ENCODE results near the gene LRRTM4. TPM values are rescaled to one million over a fixed set of nuclear protein-coding genes. Genes with fewer than 3 reads are reported as not detected.
"Not testable (repeated sequence)": the region's sequence is repeated elsewhere in the genome, so short reads cannot be mapped to it uniquely, and the experiment has no call there.

The LRRTM4 gene
- total and polyA plus RNA-seq, 10 of the 15 experiments (the other 5 are each of a cell fraction or from before 2014, with no cell fraction given) = 0.01 to 1.0 TPM; not detected in 8

DNA sequence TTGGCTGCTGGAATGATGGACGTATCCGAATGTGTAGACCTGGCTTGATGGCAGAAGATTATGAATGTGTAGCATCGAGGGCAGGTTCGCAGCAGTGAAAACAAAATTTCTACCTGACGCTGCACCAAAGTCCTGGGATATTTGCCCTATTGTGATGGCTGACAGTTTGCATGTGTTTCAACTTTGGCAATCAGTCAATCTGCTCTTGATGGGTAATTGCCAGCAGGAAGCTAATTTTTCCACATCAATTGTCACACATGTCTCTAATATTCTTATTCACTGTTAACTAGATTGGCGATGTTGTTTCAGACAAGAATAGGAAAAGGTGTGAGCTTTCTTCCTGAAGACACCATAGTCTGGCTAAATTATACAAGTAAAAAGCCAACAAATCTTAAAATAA is 821.3 kb downstream of the LRRTM4 start:
- FAIRE-seq (no peak), ATAC-seq (no peak), DNase-seq (ENCODE audit: low read depth, low spot score) (no peak)
- CTCF ChIA-PET = no interaction called here
- in situ Hi-C loops (cut with MboI) = no loop called here
- RAD21 ChIA-PET (ENCODE audit: unreplicated experiment) = no interaction called here
- POLR2A ChIA-PET = no interaction called here
- no peaks in the 10 kb centered on the region for H3K4me1 ChIP-seq (ENCODE audit: control insufficient read depth, insufficient read depth, low read length)
- TF ChIP-seq ZBED1 (IDR thresholded peaks at IDR 0.05; ENCODE audit: borderline replicate concordance) (no peak), ZZZ3 (IDR thresholded peaks at IDR 0.05; ENCODE audit: control insufficient read depth, insufficient read length, low read depth) (no peak), SREBF2 (IDR thresholded peaks at IDR 0.05; ENCODE audit: low read length) (no peak), KLF5 (IDR thresholded peaks at IDR 0.05; ENCODE audit: partially characterized antibody) (no peak)
- TF ChIP-seq, protein P1, sequence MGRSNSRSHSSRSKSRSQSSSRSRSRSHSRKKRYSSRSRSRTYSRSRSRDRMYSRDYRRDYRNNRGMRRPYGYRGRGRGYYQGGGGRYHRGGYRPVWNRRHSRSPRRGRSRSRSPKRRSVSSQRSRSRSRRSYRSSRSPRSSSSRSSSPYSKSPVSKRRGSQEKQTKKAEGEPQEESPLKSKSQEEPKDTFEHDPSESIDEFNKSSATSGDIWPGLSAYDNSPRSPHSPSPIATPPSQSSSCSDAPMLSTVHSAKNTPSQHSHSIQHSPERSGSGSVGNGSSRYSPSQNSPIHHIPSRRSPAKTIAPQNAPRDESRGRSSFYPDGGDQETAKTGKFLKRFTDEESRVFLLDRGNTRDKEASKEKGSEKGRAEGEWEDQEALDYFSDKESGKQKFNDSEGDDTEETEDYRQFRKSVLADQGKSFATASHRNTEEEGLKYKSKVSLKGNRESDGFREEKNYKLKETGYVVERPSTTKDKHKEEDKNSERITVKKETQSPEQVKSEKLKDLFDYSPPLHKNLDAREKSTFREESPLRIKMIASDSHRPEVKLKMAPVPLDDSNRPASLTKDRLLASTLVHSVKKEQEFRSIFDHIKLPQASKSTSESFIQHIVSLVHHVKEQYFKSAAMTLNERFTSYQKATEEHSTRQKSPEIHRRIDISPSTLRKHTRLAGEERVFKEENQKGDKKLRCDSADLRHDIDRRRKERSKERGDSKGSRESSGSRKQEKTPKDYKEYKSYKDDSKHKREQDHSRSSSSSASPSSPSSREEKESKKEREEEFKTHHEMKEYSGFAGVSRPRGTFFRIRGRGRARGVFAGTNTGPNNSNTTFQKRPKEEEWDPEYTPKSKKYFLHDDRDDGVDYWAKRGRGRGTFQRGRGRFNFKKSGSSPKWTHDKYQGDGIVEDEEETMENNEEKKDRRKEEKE (IDR thresholded peaks at IDR 0.05) = no peak
- H3K9ac ChIP-seq (ENCODE audit: control insufficient read depth, insufficient read depth, low read length) = no peak overlapping the region
- no peak overlapping the region for H3K4me2 ChIP-seq (ENCODE audit: control insufficient read depth, insufficient read depth)
- H2AFZ ChIP-seq (ENCODE audit: control insufficient read depth, low read depth, low read length) = no peak overlapping the region
- H4K20me1 ChIP-seq (ENCODE audit: control insufficient read depth, insufficient read depth) = no peaks in the 10 kb centered on the region
- no TSS peak for BruUV-seq (replicated peaks)
- intact Hi-C loops (cut with micrococcal nuclease; ENCODE audit: unreplicated experiment) = no loop called here
- no peaks in the 10 kb centered on the region for H3K9me3 ChIP-seq (replicated peaks; ENCODE audit: control insufficient read depth, insufficient read depth, low read length)
- no peaks in the 10 kb centered on the region for H3K79me2 ChIP-seq (ENCODE audit: control insufficient read depth, insufficient read depth, low read length)
- no peaks in the 10 kb centered on the region for H3K36me3 ChIP-seq (ENCODE audit: control insufficient read depth in 2 of 2, insufficient read depth in 2 of 2, low read length in 1 of 2)
- SMC1A ChIA-PET (ENCODE audit: uncharacterized antibody, unreplicated experiment) = no interaction called here
- no peak overlapping the region for H3K27ac ChIP-seq (ENCODE audit: control insufficient read depth, insufficient read depth)
- no peak overlapping the region for H3K4me3 ChIP-seq
- WGBS (ENCODE audit: insufficient coverage, insufficient replicate concordance, low lambda C conversion rate, missing lambda C conversion rate) = 44% methylated on average over 6 of the region's 6 CpGs
- H3K27me3 ChIP-seq (replicated peaks in 1 of 2; ENCODE audit: control insufficient read depth in 2 of 2, insufficient read depth in 2 of 2, low read length in 1 of 2) = no peaks in the 10 kb centered on the region

DNA sequence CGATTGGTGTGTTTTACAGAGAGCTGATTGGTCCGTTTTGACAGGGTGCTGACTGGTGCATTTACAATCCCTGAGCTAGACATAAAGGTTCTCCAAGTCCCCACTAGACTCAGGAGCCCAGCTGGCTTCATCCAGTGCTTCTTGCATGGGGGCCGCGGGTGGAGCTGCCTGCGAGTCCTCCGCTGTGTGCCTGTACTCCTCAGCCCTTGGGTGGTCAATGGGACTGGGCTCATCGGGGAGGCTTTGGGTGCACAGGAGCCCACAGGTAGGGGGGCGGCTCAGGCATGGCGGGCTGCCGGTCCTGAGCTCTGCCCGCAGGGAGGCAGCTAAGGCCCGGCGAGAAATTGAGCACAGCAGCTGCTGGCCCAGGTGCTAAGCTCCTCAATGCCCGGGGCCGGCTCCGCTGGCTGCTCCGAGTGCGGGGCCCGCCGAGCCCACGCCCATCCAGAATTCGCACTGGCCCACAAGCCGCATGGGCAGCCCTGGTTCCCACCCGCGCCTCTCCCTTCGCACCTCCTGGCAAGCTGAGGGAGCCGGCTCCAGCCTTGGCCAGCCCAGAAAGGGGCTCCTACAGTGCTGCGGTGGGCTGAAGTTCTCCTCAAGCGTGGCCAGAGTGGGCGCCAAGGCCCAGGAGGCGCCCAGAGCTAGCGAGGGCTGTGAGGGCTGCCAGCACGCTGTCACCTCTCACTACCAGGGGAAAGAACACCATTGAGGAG is 824.0 kb downstream of the LRRTM4 start:
- POLR2A ChIA-PET; intact Hi-C loops (cut with micrococcal nuclease; ENCODE audit: unreplicated experiment); H2AFZ ChIP-seq (ENCODE audit: control insufficient read depth, low read depth, low read length); H3K9ac ChIP-seq (ENCODE audit: control insufficient read depth, insufficient read depth, low read length); H3K27ac ChIP-seq (ENCODE audit: control insufficient read depth, insufficient read depth); DNase-seq (ENCODE audit: low read depth, low spot score); SMC1A ChIA-PET (ENCODE audit: uncharacterized antibody, unreplicated experiment); H3K36me3 ChIP-seq (ENCODE audit: control insufficient read depth in 2 of 2, insufficient read depth in 2 of 2, low read length in 1 of 2); CTCF ChIA-PET; H4K20me1 ChIP-seq (ENCODE audit: control insufficient read depth, insufficient read depth); H3K4me2 ChIP-seq (ENCODE audit: control insufficient read depth, insufficient read depth); H3K9me3 ChIP-seq (replicated peaks; ENCODE audit: control insufficient read depth, insufficient read depth, low read length); FAIRE-seq; RAD21 ChIA-PET (ENCODE audit: unreplicated experiment); H3K79me2 ChIP-seq (ENCODE audit: control insufficient read depth, insufficient read depth, low read length); H3K4me1 ChIP-seq (ENCODE audit: control insufficient read depth, insufficient read depth, low read length); in situ Hi-C loops (cut with MboI); H3K27me3 ChIP-seq (replicated peaks in 1 of 2; ENCODE audit: control insufficient read depth in 2 of 2, insufficient read depth in 2 of 2, low read length in 1 of 2); H3K4me3 ChIP-seq; BruUV-seq (replicated peaks); ATAC-seq: not testable (repeated sequence)
- 61% methylated on average over 25 of the region's 33 CpGs for WGBS (ENCODE audit: insufficient coverage, insufficient replicate concordance, low lambda C conversion rate, missing lambda C conversion rate)

Small RNAs within 50 kb of the gene (small RNA-seq; reads per million reads assigned to genes)
- not detected for gene RNA5SP98

Data from GM12878 (cell line).